Hematopoietic multipotent progenitor cell treated with erythropoietin and hydrocortisone succinate and interleukin-3 and kit ligand, for 6 days (in vitro differentiated cells): ENCODE data around the gene EXTL1.
A peak's percentile ranks its signal among the peaks of the same experiment; 100 is the strongest.

ENCODE experiments used
- DNase-seq: peaks from one replicate; pipeline ENCODE4 v3.0.0-alpha.2; 2015

The EXTL1 gene

DNA sequence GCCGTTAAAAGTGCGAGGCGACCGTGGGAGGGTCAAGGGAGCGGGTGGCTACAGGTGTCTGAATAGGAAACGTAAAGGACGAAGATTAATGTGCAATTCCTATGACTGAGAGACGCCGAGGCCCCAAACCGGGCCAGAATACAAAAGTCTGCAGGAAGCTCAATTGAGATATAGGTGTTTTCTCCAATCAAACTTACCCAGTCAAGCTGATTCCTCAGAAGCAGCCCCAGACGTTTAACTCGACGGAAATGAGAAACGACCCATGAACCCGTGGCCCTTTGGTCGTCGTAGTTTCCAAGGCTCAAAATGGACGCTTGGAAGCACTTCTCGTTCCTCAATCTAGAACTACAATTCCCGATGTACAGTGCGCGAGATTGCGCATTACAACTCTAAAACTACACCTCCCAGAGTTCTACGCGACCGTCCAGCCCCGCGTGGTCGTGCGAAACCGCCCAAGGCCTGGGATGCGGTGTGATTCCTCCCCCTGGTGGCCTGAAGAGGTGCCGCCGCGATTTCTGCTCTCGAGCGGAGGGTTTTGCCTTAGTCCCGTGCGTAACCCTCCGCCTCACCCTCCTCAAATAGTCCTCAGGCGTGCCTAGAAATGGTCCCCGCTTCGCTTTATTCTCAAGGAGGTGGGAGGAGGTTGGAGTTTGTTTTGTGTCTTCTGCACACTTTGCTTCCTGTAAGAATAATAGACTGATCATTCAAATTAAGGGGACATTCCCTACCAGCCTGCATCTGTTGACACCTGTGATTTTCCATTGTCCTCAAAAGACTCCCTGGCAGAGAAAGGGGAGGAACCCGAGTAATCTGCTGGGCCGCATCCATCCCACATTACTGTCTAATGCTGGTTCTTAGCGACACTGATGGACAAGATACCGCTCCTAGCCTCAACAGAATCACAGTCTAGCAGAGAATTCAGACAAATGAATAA lies 23.5 kb upstream of the EXTL1 start, which contains the start of gene PAFAH2:
Gene PAFAH2 (minus strand): TSS at position 236 of the 934 bp plus-strand sequence. CDS start 7,247 bp downstream, outside the sequence.
- peak; percentile 100 for DNase-seq

DNA sequence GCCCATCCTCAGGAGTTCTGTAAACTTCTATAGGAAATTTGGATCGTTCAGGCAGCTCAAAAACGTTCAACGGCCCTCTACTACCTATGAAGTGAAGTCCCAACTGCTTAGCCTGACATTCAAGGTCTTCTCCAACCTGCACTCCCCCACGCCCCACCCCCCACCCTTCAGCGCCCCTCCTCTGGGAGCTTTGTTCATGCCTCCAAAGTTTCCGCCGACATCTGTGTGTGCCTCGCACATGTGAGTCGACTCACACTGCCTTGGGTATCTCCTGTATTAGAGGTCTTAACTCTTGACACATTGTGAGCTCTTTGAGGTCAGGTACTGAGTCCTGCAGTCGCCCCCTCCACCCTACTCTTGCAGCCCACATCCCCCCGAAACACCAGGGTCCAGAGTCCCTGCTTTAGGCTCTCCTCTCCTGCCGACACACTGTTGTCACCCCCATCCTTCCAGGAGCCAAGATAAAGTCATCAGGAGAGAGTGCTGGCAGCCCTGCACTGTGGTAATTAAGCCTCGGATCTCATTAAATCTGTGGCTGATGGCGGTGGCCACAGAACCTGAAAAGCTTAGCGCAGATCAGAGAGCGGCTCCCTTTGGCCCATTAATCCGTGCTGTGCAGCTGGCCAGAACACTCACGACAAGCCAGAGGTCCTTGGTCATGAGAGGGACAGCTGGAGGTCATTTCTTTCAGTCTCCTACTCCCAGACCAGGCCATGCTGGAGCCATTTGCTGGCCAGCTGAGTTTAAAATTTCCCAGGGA lies 22.4 kb upstream of the EXTL1 start:
- DNase-seq, result no peak

DNA sequence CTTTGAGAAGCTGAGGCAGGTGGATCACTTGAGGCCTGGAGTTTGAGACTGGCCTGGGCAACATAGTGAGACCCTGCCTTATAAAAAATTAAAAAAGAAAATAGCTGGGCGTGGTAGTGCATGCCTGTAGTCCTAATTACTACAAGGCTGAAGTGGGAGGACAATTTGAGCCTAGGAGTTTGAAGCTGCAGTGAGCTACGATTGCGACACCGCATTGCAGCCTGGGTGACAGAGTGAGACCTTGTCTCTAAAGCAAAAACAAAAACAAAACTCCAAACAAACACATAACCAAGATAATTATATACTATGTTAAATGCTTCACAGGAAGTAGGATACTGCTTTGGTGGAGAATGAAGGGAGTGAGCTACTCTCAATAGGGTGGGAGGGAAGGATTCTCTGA lies 18.3 kb upstream of the EXTL1 start:
- DNase-seq, result no peak

DNA sequence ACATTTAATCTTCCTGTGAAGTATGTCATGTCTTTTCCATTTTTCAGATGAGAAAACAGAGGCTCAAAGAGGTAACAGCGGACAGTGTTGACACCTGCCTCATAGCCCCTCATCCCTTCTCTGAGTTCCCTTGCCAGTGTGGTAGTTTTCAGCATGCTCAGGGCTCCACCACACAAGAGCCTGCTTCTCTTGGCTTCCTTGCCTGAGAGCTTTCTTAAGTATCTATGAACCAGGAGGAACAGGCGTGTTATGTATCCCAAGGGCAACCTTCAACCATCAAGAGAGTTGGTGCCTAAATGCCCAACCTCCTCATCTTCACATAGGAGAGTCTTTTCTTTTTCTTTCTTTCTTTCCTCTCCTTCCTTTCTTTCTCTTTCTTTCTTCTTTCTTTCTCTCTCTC lies 17.8 kb upstream of the EXTL1 start:
- no peak for DNase-seq

DNA sequence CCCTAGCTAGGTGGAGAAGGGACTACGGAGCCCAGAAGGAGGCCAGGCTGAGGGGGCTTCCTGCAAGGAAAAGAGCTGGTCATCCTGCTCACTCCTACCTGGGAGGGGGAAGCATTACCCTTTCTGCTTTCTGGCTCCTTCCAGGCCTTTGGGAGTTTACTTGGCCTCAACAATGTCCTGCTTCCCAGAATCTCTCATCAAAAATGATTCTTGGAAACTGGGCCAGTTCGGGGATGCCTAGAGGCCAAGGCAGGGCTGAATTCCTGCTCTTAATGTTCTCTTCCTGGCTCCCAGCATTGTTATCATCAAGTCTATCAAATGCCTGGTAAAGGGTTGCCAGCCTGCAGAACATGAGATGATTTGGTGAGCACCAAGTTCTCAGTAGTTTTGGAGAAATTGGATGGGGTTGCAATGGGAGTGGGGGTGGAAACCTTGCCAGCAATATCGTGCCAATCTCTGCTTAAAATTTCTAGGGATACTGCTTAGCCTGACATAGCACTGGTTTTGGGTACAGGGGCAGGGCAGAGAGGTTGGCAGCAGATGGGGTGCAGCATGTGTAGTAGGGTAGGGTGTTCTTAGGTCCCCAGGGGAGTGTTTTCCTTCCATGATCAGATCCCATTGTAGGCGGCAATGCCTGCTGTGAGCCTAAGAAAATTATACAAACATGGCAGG lies 16.0 kb upstream of the EXTL1 start:
- DNase-seq, result no peak

DNA sequence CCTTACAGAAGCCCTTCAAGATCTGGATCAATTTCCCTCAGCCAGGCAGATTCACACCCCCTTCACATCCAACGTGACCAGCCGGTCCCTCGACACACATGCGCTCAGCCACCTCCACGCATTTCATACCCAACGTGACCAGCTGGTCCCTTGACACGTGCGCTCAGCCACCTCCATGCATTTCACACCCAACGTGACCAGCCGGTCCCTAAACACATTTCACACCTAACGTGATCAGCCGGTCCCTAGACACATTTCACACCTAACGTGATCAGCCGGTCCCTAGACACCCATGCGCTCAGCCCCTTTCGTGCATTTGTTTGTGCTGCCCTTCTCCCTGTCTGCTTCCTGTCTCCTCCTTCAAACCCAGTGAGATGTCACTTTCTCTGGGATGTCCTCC lies 14.9 kb upstream of the EXTL1 start:
- no peak for DNase-seq

DNA sequence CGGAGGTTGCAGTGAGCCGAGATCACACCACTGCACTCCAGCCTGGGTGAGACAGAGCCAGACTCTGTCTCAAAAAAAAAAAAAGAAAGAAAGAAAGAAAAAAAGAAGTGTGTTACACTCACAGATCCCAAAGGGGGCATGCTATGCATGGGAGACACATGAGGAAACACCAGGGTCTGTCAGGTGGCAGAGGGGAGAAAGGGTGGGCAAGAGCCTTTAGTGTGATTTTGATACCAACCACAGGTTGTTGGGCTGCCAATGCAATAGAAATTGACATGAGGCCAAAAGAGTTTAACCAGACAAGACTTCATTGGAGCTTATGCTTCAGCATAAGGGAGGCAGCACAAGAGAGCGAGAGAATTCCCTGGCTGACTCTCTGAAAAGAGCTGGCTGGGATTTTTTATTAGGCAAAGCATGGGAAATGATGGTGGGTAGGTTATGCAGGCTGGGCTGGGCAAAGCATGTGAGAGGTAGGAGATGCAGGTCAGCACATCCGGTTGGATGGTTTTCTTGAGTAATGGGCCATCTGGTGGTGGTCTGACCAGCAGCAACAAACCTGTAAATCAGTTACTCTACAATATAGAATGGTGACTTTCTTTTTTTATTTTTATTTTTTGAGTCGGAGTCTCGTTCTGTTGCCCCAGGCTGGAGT lies 11.7 kb upstream of the EXTL1 start:
- DNase-seq, result peak; percentile 44

DNA sequence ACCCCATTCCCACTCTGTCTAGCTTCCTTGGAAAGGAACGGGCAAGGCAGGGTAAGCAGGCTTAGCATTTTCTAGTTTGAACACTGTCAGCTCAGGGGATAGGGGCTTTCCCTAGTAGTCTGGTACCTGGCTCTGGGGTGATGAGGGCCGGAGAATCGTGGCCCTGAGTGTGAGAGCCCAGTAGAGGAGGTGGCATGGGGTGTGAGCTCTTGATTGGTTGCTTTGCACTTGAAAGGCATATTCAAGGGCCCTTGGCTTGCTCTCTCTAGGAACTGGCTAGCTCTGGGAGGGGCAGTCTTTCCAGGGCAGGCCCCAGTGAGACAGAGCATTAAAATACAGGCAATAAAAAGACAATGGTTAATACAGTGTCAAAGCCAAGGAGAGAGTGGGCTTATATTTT lies 10.8 kb upstream of the EXTL1 start:
- no peak for DNase-seq

DNA sequence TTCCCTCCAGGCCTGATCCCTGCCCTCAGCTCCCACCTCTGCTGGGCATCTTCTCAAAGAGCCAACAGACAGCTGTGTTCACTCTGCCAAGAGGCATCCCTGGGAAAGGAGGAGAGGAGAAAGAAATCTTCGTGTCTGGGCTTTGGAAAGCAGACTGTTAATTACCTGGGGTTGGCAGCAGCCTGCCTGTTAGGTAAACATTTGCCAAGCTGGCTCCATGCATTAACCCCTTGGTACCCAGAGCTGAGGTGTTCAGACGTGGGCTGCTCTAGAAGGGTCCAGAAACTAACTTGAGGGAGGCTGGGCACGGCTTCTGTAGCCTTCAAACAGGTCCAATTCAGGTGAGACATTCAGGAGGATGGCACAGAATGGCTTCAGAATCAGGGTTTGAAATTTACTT lies 8.7 kb upstream of the EXTL1 start:
- no peak for DNase-seq

DNA sequence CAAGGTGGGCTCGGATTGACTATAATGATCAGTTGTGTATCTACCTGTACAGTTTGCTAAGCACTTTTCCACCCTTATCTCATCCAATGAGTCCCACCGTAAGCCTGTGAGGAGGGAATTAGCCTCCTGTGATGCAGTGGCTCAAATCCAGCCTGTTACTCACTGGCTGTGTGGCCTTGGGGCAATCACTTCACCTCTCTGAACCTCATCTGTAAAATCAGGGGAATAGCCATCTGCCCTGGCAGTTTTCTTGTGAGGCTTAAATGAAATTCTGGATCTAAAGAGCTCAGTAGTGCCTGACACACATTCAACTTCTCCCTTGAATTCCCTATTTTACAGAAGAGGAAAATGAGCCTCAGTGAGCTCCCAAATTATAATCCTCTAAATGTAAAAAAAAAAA lies 7.4 kb upstream of the EXTL1 start:
- no peak for DNase-seq

DNA sequence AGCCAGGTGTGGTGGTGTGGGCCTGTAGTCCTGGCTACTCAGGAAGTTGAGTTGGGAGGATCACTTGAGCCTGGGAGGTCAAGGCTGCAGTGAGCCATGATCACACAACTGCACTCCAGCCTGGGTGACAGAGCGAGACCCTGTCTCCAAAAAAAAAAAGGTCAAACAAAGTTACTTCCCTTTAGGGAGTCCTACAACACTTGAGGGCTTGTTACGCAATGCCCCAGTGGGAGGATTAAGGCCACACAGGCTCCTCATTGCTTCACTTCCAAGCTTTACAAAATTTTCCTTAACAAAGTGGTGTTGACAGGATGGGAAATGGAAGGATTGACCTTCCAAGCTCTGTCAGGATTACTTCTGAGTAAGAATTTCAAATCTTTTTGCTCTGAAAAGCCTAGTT lies 6.2 kb upstream of the EXTL1 start:
- DNase-seq, result peak; percentile 62

DNA sequence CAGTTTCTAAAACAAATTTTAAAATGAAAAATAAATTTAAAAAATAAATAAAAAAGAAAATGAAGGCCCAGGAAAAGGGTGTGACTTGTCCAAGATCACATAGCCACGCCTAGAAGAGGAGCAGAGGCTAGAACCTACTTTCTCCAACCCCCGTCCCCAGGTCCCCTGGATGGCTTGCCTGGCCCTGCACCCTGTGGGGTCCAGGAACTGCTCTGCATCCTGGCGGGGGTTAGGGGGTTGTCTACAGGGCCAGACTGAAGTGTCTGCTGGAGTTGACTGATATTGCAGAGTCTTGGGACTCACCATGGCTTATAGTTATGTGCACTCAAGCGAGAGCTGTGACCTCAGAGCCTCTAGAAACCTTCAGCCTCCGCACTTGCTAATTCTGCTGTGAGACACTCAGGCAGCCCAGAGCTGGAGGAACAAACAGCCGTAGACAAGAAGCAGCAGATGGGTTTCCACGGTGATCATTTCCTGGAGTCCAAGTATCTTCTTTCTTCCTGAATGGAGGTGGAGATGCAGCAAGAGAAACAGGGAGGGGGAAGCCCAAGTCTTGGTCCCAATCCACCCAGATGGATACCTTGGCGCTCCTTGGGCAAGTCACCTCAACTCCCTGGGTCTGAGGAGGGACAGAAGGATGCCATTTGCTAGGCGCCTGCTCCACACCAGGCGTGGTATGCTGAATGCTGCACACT lies 5.2 kb upstream of the EXTL1 start:
- DNase-seq, result no peak

DNA sequence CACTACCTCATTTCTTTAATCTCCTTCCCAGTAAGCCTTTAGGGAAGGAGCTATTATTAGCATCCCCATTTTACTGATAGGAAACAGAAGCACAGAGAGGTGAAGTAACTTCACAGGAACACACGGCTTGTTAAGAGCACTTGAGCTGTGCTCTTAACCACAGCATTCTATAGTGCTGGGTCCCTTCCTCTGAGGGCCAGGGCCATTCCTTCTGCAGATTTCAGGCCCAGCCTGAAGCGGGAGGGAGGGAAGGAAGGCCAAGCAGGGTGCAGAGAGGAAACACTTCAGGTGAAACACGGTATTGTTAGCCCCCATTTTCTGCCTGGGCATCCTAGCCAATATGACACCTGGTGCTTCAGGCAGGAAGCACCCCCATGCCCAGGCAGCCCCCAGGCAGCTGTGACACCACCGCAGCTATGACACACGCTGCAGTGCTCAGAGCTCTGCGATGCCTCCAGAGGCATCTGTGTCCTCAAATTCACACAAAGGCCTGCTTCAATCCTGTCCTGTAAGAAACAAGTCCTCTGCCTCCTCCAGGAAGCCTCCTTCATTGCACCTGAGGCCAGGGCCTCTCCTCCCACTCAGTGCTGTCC lies 4.5 kb upstream of the EXTL1 start:
- no peak for DNase-seq

DNA sequence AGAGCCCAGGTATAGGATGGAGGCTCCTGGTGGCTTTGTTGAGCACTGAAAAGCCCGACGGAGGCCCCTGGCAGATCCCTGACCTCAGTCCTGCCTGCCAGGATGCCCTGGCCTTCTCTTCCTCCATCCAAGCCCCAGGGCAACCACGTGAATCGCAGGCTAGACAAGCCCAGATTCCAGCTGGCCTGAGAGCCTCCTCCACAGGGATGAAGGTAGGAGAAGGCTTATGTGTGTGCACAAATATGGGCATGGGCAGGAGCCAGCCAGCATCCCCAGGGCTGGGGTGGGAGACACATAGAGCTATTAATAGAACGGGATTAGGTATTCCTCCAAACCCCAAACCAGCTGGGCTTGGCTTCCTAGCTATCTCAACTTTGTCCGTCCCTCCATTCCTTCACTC lies 4.0 kb upstream of the EXTL1 start:
- DNase-seq, result no peak

DNA sequence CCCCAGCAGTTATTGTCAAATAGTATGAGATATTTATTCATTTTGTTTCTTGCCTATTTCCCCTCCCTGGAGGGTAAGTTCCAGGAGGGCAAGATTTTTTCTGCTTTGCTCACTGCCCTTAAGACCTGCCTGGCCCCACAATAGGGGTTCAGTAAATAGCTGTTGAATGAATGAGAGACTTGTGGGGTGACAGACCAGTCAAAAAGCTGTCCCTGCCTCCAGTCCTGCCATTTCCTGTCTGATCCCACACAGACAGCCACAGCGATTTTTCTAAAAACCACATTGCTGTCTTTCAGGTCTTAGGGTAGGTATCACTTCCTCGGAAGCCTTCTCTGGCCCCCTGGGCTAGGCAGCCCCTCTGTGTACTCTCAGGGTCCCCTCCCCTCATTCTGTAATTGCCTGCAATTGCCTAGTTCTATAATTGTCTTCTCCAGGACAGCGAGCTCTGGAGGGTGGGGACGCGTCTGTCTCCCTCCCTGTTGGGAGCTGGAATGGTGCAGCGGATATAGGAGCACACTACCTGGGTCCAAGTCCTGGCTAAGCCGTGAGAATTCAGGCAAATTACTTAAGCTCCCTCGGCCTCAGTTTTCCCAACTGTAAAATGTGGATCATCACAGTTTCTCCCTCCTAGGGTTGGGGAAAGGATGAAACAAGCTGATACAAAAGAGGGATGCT lies 1.8 kb upstream of the EXTL1 start:
- DNase-seq, result no peak

DNA sequence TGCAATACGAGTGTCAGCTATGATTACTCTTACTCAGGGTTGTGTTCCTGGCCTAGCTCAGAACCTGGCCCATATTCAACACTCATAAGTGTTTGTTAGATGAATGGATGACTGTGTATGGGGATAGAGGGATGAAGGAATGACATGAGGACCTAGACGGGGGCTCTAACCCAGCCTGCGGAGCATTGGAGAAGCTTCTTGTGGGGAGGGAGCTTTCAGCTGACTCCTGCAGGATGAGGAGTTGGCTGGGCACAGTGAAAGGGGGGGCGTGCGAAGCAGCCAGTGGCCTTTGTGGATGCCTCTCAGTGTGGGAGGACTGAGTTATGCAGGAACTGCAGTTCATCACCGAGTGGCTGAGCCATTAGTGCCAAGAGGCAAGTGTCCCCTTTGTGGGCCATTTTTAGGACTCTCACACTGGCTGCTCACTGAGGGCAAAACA lies 1.2 kb upstream of the EXTL1 start:
- DNase-seq, result no peak

DNA sequence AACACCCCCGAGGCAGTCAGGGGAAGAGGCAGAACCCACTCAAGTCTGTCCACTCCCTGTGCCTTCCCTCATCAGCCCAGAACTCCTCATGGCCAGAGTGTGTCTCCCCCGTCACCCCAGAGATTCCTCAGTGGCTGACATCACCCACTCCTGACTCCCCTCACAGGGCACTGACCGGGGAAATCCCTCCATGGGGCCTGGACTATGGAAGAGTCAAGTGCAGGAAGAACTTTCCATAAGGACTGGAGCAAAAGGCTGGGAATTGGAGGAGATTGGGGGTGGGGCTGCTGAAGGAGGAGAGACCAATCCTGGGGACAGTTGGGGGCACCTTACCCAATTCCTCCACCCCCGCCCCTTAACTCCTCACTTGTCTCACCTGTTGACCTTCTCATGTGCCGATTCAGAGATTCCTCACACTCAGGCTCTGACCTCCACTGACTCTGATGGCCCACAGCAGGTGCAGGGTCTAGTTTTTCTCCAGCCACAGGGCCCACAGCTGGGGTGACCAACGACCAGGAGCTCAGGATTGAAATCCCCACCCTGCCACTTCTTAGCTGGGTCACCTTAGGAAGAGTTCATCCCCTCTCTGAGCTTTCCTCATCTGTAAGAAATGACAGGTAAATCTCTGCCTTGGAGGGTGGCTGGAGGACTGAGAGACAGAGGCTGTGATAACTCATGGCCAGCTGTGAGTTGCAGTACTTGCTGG lies 481 bp upstream of the EXTL1 start:
- DNase-seq, result no peak

DNA sequence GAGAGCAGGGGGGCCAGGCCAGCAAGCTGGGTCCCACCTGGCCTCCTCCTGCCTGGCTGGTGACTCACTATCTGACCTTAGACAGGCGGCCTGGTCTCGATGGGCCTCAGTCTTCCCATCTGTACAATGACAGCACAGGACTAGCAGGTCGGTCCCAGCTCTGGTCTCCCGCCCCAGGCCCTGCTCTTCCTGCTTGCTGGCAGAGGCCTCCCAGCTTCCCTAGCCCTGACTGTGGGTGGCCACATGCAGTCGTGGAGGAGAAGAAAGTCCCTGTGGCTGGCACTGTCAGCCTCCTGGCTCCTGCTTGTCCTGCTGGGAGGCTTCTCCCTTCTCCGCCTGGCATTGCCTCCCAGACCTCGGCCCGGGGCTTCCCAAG lies 817 bp downstream of the EXTL1 start:
- no peak for DNase-seq

DNA sequence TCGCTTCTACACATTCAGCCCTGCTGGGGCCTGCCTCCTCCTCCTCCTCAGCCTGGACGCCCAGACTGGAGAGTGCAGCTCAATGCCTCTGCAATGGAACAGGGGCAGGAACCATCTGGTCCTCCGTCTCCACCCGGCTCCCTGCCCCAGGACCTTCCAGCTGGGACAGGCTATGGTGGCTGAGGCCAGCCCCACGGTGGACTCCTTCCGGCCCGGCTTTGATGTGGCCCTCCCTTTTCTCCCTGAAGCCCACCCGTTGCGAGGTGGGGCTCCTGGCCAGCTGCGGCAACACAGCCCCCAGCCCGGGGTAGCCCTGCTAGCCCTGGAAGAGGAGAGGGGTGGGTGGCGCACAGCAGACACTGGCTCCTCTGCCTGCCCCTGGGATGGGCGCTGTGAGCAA lies 1.4 kb downstream of the EXTL1 start:
- no peak for DNase-seq

DNA sequence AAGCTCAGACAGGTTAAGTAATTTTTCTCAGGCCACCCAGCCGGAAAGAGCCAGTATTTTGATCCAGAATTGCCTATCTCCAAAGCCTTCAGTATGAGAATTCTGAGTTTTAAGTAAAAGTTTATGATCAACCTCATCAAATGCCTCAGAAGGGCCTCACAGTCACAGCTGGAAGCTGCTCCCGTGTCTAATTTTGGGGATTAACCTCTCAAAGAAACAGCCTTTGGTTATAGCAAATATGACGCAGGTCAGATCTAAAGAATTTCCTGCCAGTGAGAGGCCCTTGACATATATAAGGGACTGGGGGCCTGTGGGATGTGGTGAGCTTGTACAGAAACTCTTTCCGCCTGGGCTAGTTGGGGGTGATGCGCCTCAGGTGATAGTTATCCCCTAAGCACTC lies 2.3 kb downstream of the EXTL1 start:
- no peak for DNase-seq

DNA sequence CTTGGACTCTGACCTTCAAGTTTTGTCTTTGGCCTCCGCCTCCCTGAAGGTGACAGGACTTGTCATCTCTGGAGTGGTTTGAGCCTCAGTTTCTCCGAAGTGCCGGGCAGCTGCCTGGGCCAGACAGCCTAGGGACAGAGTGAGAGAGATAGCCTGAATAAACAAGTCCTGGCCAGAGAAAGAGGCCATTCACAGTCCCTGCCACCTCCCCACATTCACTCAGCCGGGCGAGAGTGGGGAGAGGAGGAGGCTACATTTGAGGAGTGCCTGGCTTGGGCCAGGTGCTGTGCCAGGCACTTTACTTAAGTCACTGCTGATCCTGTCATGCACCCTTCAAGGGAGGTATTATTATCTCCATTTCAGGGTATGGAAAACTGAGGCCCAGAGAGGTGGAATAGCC lies 3.5 kb downstream of the EXTL1 start:
- no peak for DNase-seq
